Measurements from ENCODE around the gene WDR90. TPM values are rescaled to one million over a fixed set of nuclear protein-coding genes. Genes with fewer than 3 reads are reported as not detected.

The WDR90 gene
- total and polyA plus RNA-seq, 2 of the 13 experiments (the other 11 are each of a cell fraction or from before 2014, with no cell fraction given) = 14.9 to 28.9 TPM

- Histone ChIP-seq H2AFZ (ENCODE audit: low read length) (no peak within 1 kb of the TSS), H3K27ac (ENCODE audit: extremely low read length, insufficient read depth, low read length) (peak within 1 kb of the TSS; percentile 60), H3K27me3 (ENCODE audit: control insufficient read depth in 1 of 2, insufficient read depth in 2 of 2, low read length in 2 of 2) (no peaks in the 10 kb centered on the region; a peak in 1 of 5 replicates), H3K4me3 (replicated peaks in 1 of 3; ENCODE audit: insufficient read depth in 1 of 3, low read depth in 2 of 3, low read length in 3 of 3) (peak within 1 kb of the TSS; percentile 42 to 74 (median 52); a peak in 5 of 6 replicates), H3K4me1 (ENCODE audit: insufficient read depth, low read length) (peaks cover 35% of the 10 kb centered on the region), H4K20me1 (ENCODE audit: insufficient read depth, low read length) (no peaks in the 10 kb centered on the region), H3K4me2 (ENCODE audit: low read depth, low read length) (peak within 1 kb of the TSS; percentile 87), H3K36me3 (replicated peaks in 1 of 2; ENCODE audit: control insufficient read depth in 1 of 2, insufficient read depth in 2 of 2, low read length in 2 of 2) (peaks cover 18 to 32% of the 10 kb centered on the region in 2 experiments; a peak in 4 of 5 replicates), H3K79me2 (ENCODE audit: insufficient read depth, low read length) (no peaks in the 10 kb centered on the region), H3K9ac (ENCODE audit: insufficient read depth, low read depth, low read length) (peak within 1 kb of the TSS; percentile 58), H3K9me3 (ENCODE audit: low read length) (no peaks in the 10 kb centered on the region)
- peak; percentile 1 for ATAC-seq
- 31% methylated on average over 9 of the region's 73 CpGs for WGBS (ENCODE audit: low lambda C conversion rate)
- intact Hi-C loops (cut with micrococcal nuclease; ENCODE audit: unreplicated experiment) (no loop called here), in situ Hi-C loops (cut with HindIII; ENCODE audit: extremely low pct_ligation_motif_present, low pct_unique_long_range_greater_than_20kb) (no loop called here)
- BruUV-seq (replicated peaks) = no TSS peak
- ChIA-PET CTCF (ENCODE audit: low intra/inter-chr PET ratio, low total read pairs) (no interaction called here), POLR2A (interaction anchor here (0.8 to 1.9 kb wide), 6 partner anchors 8 to 45 kb away, joined by 3 to 12 read pairs (median 4); partner anchors contain the start of genes RHOT2, WDR24 and WDR90)
- FAIRE-seq = no peak
- peak; percentile 26 for DNase-seq (ENCODE audit: low spot score)
- TF ChIP-seq PLRG1 (conservative IDR thresholded peaks at IDR 0.05) = no peak
- TF ChIP-seq POLR2A (IDR thresholded peaks at IDR 0.05; ENCODE audit: insufficient read depth in 1 of 2, low read depth in 2 of 2, low read length in 2 of 2) = peak in 1 of 2 experiments; percentile 50; a peak in 1 of 4 replicates
- TF ChIP-seq RBFOX2 (IDR thresholded peaks at IDR 0.05; ENCODE audit: low read depth, low read length) = 0 out of 2 replicates have a peak, but pooled peaks have one; percentile 14
- no peak for TF ChIP-seq ZNF234 (CRISPR knock-in tag; conservative IDR thresholded peaks at IDR 0.05)
- peak; percentile 87; the same call in 1 of the 2 replicates for TF ChIP-seq SMAD1 (CRISPR knock-in tag; IDR thresholded peaks at IDR 0.05; ENCODE audit: borderline replicate concordance, low read depth)
- no peak for TF ChIP-seq MTF1 (CRISPR knock-in tag; IDR thresholded peaks at IDR 0.05)
- no peak for TF ChIP-seq RBM39 (IDR thresholded peaks at IDR 0.05; ENCODE audit: low read depth, low read length, poor library complexity, severe bottlenecking)
- no peak for TF ChIP-seq ZNF414 (CRISPR knock-in tag; IDR thresholded peaks at IDR 0.05)
- TF ChIP-seq ZNF138 (CRISPR knock-in tag; IDR thresholded peaks at IDR 0.05; ENCODE audit: low read depth) = no peak
- no peak for TF ChIP-seq ZNF24 (IDR thresholded peaks at IDR 0.05)
- TF ChIP-seq CTCF (CRISPR knock-in tag; IDR thresholded peaks at IDR 0.05) = no peak
- no peak for TF ChIP-seq GPBP1L1 (CRISPR knock-in tag; IDR thresholded peaks at IDR 0.05)
- no peak for TF ChIP-seq ZNF232 (CRISPR knock-in tag; IDR thresholded peaks at IDR 0.05; ENCODE audit: borderline replicate concordance)
- TF ChIP-seq ZNF260 (CRISPR knock-in tag; IDR thresholded peaks at IDR 0.05; ENCODE audit: borderline replicate concordance, low read depth) = no peak
- no peak for TF ChIP-seq ZNF235 (CRISPR knock-in tag; IDR thresholded peaks at IDR 0.05; ENCODE audit: borderline replicate concordance)
- TF ChIP-seq RARG (CRISPR knock-in tag; IDR thresholded peaks at IDR 0.05; ENCODE audit: low read depth) = no peak
- TF ChIP-seq TRAFD1 (CRISPR knock-in tag; IDR thresholded peaks at IDR 0.05; ENCODE audit: borderline replicate concordance) = no peak
- TF ChIP-seq RBM22 (optimal IDR thresholded peaks at IDR 0.05; ENCODE audit: low read length) = peak; percentile 86
Measured at GRCh38 chr16:674968-675883, 26.1 kb downstream of the WDR90 start, which contains the start of gene RHBDL1. Gene RHBDL1 (plus strand): TSS chr16:675671. CDS start chr16:675791, 120 bp downstream.
